ENCODE data around the gene DNAJB6.

DNA sequence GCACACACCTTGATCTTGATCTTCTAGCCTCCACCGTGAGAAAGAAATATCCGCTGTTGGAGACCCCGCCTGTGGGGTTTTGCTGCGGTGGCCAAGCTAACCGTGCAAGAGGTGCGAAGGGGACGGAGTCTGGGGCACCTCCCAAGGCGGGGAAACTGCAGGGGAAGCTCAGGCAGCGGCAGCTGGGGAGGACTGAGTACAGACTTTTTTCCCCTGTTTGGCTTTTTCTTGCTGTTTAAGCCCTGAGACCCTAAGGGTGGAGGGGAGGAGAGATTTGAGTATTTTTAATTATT lies 108.0 kb downstream of the DNAJB6 start:
- TF ChIP-seq FOXM1 (IDR thresholded peaks at IDR 0.05; ENCODE audit: borderline replicate concordance, low read depth) (no peak), EP300 (IDR thresholded peaks at IDR 0.05; ENCODE audit: borderline replicate concordance) (no peak), TAF1 (IDR thresholded peaks at IDR 0.05; ENCODE audit: low read depth) (no peak), TCF12 (IDR thresholded peaks at IDR 0.05; ENCODE audit: low read depth) (no peak), NFIC (IDR thresholded peaks at IDR 0.05) (no peak), YY1 (IDR thresholded peaks at IDR 0.05; ENCODE audit: low read depth) (no peak), CEBPB (IDR thresholded peaks at IDR 0.05) (no peak), CREB1 (IDR thresholded peaks at IDR 0.05; ENCODE audit: low read depth) (no peak), RAD21 (IDR thresholded peaks at IDR 0.05; ENCODE audit: low read depth) (no peak), TEAD4 (IDR thresholded peaks at IDR 0.05) (no peak)
- TF ChIP-seq, protein P1, sequence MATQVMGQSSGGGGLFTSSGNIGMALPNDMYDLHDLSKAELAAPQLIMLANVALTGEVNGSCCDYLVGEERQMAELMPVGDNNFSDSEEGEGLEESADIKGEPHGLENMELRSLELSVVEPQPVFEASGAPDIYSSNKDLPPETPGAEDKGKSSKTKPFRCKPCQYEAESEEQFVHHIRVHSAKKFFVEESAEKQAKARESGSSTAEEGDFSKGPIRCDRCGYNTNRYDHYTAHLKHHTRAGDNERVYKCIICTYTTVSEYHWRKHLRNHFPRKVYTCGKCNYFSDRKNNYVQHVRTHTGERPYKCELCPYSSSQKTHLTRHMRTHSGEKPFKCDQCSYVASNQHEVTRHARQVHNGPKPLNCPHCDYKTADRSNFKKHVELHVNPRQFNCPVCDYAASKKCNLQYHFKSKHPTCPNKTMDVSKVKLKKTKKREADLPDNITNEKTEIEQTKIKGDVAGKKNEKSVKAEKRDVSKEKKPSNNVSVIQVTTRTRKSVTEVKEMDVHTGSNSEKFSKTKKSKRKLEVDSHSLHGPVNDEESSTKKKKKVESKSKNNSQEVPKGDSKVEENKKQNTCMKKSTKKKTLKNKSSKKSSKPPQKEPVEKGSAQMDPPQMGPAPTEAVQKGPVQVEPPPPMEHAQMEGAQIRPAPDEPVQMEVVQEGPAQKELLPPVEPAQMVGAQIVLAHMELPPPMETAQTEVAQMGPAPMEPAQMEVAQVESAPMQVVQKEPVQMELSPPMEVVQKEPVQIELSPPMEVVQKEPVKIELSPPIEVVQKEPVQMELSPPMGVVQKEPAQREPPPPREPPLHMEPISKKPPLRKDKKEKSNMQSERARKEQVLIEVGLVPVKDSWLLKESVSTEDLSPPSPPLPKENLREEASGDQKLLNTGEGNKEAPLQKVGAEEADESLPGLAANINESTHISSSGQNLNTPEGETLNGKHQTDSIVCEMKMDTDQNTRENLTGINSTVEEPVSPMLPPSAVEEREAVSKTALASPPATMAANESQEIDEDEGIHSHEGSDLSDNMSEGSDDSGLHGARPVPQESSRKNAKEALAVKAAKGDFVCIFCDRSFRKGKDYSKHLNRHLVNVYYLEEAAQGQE (IDR thresholded peaks at IDR 0.05; ENCODE audit: low read depth), result no peak
- TF ChIP-seq, protein P2, sequence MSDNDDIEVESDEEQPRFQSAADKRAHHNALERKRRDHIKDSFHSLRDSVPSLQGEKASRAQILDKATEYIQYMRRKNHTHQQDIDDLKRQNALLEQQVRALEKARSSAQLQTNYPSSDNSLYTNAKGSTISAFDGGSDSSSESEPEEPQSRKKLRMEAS (IDR thresholded peaks at IDR 0.05), result no peak
- TF ChIP-seq, protein P3, sequence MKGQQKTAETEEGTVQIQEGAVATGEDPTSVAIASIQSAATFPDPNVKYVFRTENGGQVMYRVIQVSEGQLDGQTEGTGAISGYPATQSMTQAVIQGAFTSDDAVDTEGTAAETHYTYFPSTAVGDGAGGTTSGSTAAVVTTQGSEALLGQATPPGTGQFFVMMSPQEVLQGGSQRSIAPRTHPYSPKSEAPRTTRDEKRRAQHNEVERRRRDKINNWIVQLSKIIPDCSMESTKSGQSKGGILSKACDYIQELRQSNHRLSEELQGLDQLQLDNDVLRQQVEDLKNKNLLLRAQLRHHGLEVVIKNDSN (IDR thresholded peaks at IDR 0.05), result no peak
